Peyer's patch (tissue), 4 donors: ENCODE results near the gene DNAH17. TPM values are rescaled to one million over a fixed set of nuclear protein-coding genes. Genes with fewer than 3 reads are reported as not detected.

Source experiments
- DNase-seq, 3 donors: peaks; one replicate each; pipeline ENCODE4 v3.0.0-alpha.2; 2017 to 2019
- H3K27ac ChIP-seq, 4 donors: fragments of 200-600 bp; sonication (generic); one replicate each; pipeline ENCODE4 v1.5.1; 2016 to 2019
- H3K27me3 ChIP-seq, 2 donors: fragments of 200-600 bp; sonication (generic); one replicate each; pipeline ENCODE4 v1.5.1; 2019
- H3K36me3 ChIP-seq, 3 donors: fragments of 200-600 bp; sonication (generic); one replicate each; pipeline ENCODE4 v1.5.1; 2016 to 2019
- H3K4me1 ChIP-seq, 4 donors: fragments of 200-600 bp; sonication (generic); one replicate each; pipeline ENCODE4 v1.5.1; 2016 to 2019
- H3K4me3 ChIP-seq, 4 donors: fragments of 200-600 bp; sonication (generic); 1 replicate in 3 of 4; 2 replicates in 1 of 4; pipeline ENCODE4 v1.5.1; 2016 to 2019; ENCODE audit warnings: mild to moderate bottlenecking in 1 of 4
- H3K9me3 ChIP-seq, 4 donors: fragments of 200-600 bp; sonication (generic); one replicate each; pipeline ENCODE4 v1.5.1; 2016 to 2019; ENCODE audit warnings: mild to moderate bottlenecking in 1 of 4
- POLR2A ChIP-seq, 2 donors: fragments of 450-650 bp; IDR thresholded peaks; one replicate each; pipeline ENCODE4 v1.5.1; 2017; ENCODE audit warnings: antibody characterized with exemption in 2 of 2, mild to moderate bottlenecking in 2 of 2, moderate library complexity in 2 of 2
- total RNA-seq, 4 donors: library from RNA; depleted of rRNA; stranded (reverse); fragments of >200 nt; gene quantifications; one replicate each; pipeline ENCODE4 v1.1.0, GENCODE V29; 2016
- TF ChIP-seq, protein P1 (sequence below), 6 experiments: fragments of 450-650 bp in 4 of 6; fragments of 200-600 bp in 2 of 6; sonication (generic) in 1 of 6; IDR thresholded peaks; one replicate each; pipeline ENCODE4 v1.5.1; 2017 to 2019; ENCODE audit warnings: antibody characterized with exemption in 6 of 6, mild to moderate bottlenecking in 3 of 6, moderate library complexity in 1 of 6

The DNAH17 gene
- total RNA-seq, 4 donors from 2014 or later, result under 0.01 to 0.67 TPM; not detected in 2

DNA sequence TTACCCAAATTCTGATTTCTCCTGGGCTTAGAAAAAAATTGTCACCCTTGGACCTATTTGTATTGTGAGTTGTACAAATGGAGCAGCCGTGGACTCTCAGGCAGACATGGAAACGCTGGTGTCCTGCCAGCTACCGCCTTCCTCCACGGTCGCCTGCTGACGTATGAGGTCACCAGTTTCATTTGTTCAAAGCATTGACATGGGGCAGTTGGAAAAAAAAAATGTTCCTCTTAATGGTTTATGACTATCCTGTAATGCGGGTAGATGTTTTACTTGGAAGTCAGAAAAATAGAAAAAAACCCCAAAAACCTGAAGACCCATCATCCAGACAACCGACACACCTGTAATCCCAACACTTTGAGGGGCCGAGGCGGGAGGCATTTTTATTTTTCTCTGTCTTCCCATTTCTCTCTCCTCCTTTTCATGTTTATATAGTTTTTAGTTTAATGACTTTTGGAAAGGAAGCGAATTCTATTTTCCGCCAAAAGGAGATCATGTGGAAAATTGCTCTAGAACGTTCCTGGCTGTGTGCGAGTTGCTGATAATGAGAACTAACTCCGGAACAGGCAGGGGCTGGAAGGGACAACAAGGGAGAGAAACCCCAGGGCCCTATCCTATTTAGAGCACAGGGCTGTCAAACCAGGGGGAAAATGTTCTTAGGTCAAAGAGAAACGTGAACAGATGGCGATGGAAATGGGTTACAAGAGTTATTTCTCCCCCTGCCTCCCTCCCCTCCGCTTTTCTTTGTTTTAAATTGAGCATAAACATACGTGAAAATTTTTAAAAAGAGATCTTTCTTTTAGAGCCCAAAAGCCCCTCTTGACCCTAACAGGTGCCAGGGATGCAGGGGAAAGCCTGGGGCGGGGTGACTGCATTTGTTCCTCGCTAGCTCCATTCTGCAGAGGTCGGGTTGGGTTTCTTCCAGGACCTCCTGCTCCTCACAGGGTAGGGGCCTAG is 13.7 kb downstream of the DNAH17 start:
- H3K27me3 ChIP-seq, result no peaks in the 10 kb centered on the region
- no peak for TF ChIP-seq POLR2A (IDR thresholded peaks at IDR 0.05)
- TF ChIP-seq, protein P1, sequence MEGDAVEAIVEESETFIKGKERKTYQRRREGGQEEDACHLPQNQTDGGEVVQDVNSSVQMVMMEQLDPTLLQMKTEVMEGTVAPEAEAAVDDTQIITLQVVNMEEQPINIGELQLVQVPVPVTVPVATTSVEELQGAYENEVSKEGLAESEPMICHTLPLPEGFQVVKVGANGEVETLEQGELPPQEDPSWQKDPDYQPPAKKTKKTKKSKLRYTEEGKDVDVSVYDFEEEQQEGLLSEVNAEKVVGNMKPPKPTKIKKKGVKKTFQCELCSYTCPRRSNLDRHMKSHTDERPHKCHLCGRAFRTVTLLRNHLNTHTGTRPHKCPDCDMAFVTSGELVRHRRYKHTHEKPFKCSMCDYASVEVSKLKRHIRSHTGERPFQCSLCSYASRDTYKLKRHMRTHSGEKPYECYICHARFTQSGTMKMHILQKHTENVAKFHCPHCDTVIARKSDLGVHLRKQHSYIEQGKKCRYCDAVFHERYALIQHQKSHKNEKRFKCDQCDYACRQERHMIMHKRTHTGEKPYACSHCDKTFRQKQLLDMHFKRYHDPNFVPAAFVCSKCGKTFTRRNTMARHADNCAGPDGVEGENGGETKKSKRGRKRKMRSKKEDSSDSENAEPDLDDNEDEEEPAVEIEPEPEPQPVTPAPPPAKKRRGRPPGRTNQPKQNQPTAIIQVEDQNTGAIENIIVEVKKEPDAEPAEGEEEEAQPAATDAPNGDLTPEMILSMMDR (IDR thresholded peaks at IDR 0.05), result no peak
- no peaks in the 10 kb centered on the region for H3K36me3 ChIP-seq
- H3K4me1 ChIP-seq, result no peaks in the 10 kb centered on the region
- H3K27ac ChIP-seq, result no peak overlapping the region
- no peak for DNase-seq
- H3K4me3 ChIP-seq, result no peak overlapping the region
- no peaks in the 10 kb centered on the region for H3K9me3 ChIP-seq

DNA sequence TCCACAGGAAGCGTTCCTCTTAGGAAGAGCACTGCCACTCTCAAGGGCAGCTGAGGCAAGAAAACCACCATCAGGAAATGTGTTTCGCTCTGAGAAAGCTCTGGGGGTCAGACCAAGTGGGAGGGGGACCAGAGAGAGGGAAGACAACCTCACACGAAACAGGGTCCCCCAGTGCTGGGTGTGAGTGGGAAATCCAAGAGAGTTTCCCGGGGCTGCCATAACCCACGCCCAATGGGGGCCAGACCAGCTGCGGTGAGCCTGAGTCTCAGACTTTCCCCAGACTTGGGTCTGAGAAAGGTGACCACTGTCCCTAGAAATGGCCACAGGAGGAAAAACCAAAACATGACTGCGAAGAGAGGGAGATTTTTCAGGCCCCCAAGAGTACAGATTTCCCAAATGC is 14.5 kb downstream of the DNAH17 start:
- Histone ChIP-seq H3K9me3 (no peaks in the 10 kb centered on the region), H3K4me3 (no peak overlapping the region), H3K4me1 (no peaks in the 10 kb centered on the region), H3K27me3 (no peaks in the 10 kb centered on the region), H3K36me3 (no peaks in the 10 kb centered on the region), H3K27ac (no peak overlapping the region)
- DNase-seq, result no peak
- TF ChIP-seq, protein P1 (IDR thresholded peaks at IDR 0.05), result no peak
- no peak for TF ChIP-seq POLR2A (IDR thresholded peaks at IDR 0.05)

DNA sequence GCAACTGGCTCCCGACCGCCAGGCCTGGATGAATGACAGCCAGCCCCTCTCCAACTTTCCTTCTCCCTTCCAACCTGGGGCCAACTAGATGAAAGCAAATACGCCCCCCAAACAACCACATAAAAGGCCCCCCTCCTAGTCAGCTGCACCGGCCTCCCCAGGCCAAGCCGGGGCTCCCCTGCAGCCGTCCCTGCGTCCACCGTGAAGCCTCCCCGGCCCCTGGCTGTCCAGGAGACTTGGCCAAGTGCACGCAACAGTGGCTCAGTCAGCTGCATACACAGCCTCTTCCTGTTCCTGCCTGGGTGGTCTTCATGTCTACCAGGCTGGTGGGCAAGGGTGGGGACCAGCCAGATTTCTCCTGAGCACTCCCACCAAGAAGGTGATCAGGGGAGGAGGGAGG is 16.0 kb downstream of the DNAH17 start:
- no peaks in the 10 kb centered on the region for H3K4me1 ChIP-seq
- no peak overlapping the region for H3K4me3 ChIP-seq
- H3K27me3 ChIP-seq, result no peaks in the 10 kb centered on the region
- H3K27ac ChIP-seq, result no peak overlapping the region
- no peaks in the 10 kb centered on the region for H3K9me3 ChIP-seq
- no peak for DNase-seq
- TF ChIP-seq, protein P1 (IDR thresholded peaks at IDR 0.05), result no peak
- no peak for TF ChIP-seq POLR2A (IDR thresholded peaks at IDR 0.05)
- no peaks in the 10 kb centered on the region for H3K36me3 ChIP-seq

DNA sequence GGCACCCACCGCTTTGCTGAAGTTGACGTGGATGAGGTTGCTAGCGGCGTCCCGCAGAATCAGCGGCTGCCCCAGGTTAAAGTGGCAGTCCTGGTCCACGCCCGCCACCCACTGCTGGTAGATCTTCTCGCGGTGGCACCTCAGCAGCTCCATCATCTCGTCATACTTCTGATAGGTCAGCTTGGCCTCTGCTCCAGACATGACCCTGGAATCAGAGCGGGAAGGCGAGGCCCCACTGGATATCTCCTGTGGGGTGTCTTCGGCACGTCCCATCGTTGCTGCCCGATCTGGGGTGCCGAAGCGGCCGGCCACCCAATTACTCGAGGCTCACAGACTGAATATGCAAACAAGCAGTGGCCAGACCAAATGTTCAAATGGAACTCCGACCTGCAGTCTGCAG is 16.5 kb downstream of the DNAH17 start:
- TF ChIP-seq, protein P1 (IDR thresholded peaks at IDR 0.05), result no peak
- TF ChIP-seq POLR2A (IDR thresholded peaks at IDR 0.05), result no peak
- DNase-seq, result no peak
- no peaks in the 10 kb centered on the region for H3K36me3 ChIP-seq
- no peaks in the 10 kb centered on the region for H3K27me3 ChIP-seq
- no peaks in the 10 kb centered on the region for H3K4me1 ChIP-seq
- no peak overlapping the region for H3K27ac ChIP-seq
- H3K4me3 ChIP-seq, result no peak overlapping the region
- no peaks in the 10 kb centered on the region for H3K9me3 ChIP-seq

DNA sequence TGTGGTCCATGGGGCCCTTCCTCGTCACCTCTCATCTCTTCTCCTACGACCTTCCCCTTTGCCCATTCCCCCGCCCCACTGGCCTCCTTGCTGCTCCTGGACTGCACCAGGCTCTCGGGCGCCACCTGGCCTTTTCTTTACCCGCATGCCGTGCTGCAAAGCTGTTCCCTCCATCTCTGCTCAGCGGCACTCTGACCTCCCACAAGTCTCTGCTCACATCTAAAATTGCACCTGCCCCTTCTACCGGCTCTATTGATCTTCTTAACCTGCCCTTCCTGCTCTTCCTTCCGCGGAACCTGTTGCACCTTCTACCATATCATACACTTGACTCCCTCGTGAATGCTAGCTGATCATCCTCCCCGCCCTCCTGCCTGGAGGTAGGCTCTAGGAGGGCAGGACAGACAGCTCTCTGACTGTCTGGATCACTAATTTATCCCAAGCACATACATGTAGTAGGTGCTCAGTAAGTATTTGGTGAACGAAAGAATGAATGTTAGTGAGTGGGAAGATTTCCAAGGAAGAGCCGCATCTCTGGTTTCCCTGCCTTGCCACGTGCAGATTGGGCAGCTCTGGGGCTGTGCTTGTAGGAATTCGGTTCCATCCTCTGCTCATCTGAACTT is 17.3 kb downstream of the DNAH17 start:
- Histone ChIP-seq H3K27ac (no peak overlapping the region), H3K4me3 (no peak overlapping the region), H3K9me3 (no peaks in the 10 kb centered on the region), H3K27me3 (no peaks in the 10 kb centered on the region), H3K4me1 (no peaks in the 10 kb centered on the region), H3K36me3 (no peaks in the 10 kb centered on the region)
- TF ChIP-seq, protein P1 (IDR thresholded peaks at IDR 0.05), result peak in 2 of 6 experiments; percentile 22 to 29
- TF ChIP-seq POLR2A (IDR thresholded peaks at IDR 0.05), result no peak
- DNase-seq, result no peak
